Osteoblast (primary cell): ENCODE results near the gene SEMA4F. TPM values are rescaled to one million over a fixed set of nuclear protein-coding genes. Genes with fewer than 3 reads are reported as not detected.

Experiments
- DNase-seq: peaks from one replicate; pipeline ENCODE4 v3.0.0; 2011; ENCODE audit warnings: low spot score, mixed read lengths; ENCODE audit not compliant: insufficient read length; ENCODE audit errors: missing footprints
- H2AFZ ChIP-seq: 2 replicates; pipeline ENCODE4 v1.6.0; 2011; ENCODE audit warnings: mild to moderate bottlenecking, low read length
- H3K27ac ChIP-seq: 2 replicates; pipeline ENCODE4 v1.5.1; 2011; ENCODE audit warnings: mild to moderate bottlenecking, low read depth, low read length, moderate library complexity
- H3K27me3 ChIP-seq: 2 replicates; pipeline ENCODE4 v1.6.0; 2012; ENCODE audit warnings: mild to moderate bottlenecking, control low read depth, inconsistent platforms, low read length, moderate library complexity; ENCODE audit not compliant: insufficient read depth
- H3K36me3 ChIP-seq: 2 replicates; pipeline ENCODE4 v1.5.1; 2011; ENCODE audit warnings: mild to moderate bottlenecking, low read length, control low read depth, moderate library complexity; ENCODE audit not compliant: insufficient read depth
- H3K4me1 ChIP-seq: 2 replicates; pipeline ENCODE4 v1.5.1; 2011; ENCODE audit warnings: mild to moderate bottlenecking, low read length, control low read depth, moderate library complexity; ENCODE audit not compliant: insufficient read depth
- H3K4me2 ChIP-seq: 2 replicates; pipeline ENCODE4 v1.6.0; 2011; ENCODE audit warnings: mild to moderate bottlenecking, low read length; ENCODE audit not compliant: insufficient read depth
- H3K4me3 ChIP-seq: fragments of 200-600 bp; sonication (generic); 3 replicates; pipeline ENCODE4 v1.5.1; 2012; ENCODE audit warnings: mild to moderate bottlenecking, low read length, inconsistent platforms; ENCODE audit not compliant: insufficient read depth
- H3K79me2 ChIP-seq: 2 replicates; pipeline ENCODE4 v1.6.0; 2012; ENCODE audit warnings: mild to moderate bottlenecking, low read length, control low read depth, inconsistent platforms; ENCODE audit not compliant: insufficient read depth
- H3K9me3 ChIP-seq: 2 replicates; pipeline ENCODE4 v1.5.1; 2011; ENCODE audit warnings: low read depth, low read length, control low read depth
- H4K20me1 ChIP-seq: 2 replicates; pipeline ENCODE4 v1.6.0; 2012; ENCODE audit warnings: mild to moderate bottlenecking, low read length, control low read depth; ENCODE audit not compliant: insufficient read depth
- CTCF ChIP-seq: IDR thresholded peaks from 2 replicates; pipeline ENCODE4 v1.5.1; 2011; ENCODE audit warnings: mild to moderate bottlenecking, low read depth, low read length, moderate library complexity; ENCODE audit errors: extremely low read depth
- total RNA-seq: library from RNA; depleted of rRNA; stranded (reverse); fragments of >200 nt; gene quantifications from 2 replicates; pipeline ENCODE4 v1.2.3, GENCODE V29; 2012

The SEMA4F gene
- total RNA-seq, 1 donor = 7.2 TPM

GRCh38 chr2:74704216-74704615 is 50.2 kb downstream of the SEMA4F start:
- Histone ChIP-seq H3K4me3 (no peak overlapping the region), H3K27me3 (peaks cover 6% of the 10 kb centered on the region), H3K79me2 (no peaks in the 10 kb centered on the region), H3K27ac (no peak overlapping the region), H4K20me1 (no peaks in the 10 kb centered on the region), H3K4me1 (peaks cover 12% of the 10 kb centered on the region), H2AFZ (no peak overlapping the region), H3K9me3 (no peaks in the 10 kb centered on the region), H3K36me3 (no peaks in the 10 kb centered on the region), H3K4me2 (no peak overlapping the region)
- no peak for TF ChIP-seq CTCF
- no peak for DNase-seq

- Histone ChIP-seq H3K4me1 (peaks cover 12% of the 10 kb centered on the region), H3K4me2 (no peak overlapping the region), H3K9me3 (no peaks in the 10 kb centered on the region), H3K36me3 (no peaks in the 10 kb centered on the region), H3K27me3 (no peaks in the 10 kb centered on the region), H4K20me1 (no peaks in the 10 kb centered on the region), H3K4me3 (no peak overlapping the region), H2AFZ (no peak overlapping the region), H3K27ac (no peak overlapping the region), H3K79me2 (no peaks in the 10 kb centered on the region)
- TF ChIP-seq CTCF = no peak
- no peak for DNase-seq
Measured at GRCh38 chr2:74706741-74707140, 52.7 kb downstream of the SEMA4F start.

- no peak overlapping the region for H3K4me3 ChIP-seq
- H2AFZ ChIP-seq = no peak overlapping the region
- peaks cover 15% of the 10 kb centered on the region for H3K4me1 ChIP-seq
- H3K79me2 ChIP-seq = no peaks in the 10 kb centered on the region
- no peak overlapping the region for H3K27ac ChIP-seq
- no peaks in the 10 kb centered on the region for H3K9me3 ChIP-seq
- H3K36me3 ChIP-seq = no peaks in the 10 kb centered on the region
- no peak for TF ChIP-seq CTCF
- DNase-seq = no peak
- no peak overlapping the region for H3K4me2 ChIP-seq
- H3K27me3 ChIP-seq = no peaks in the 10 kb centered on the region
- no peaks in the 10 kb centered on the region for H4K20me1 ChIP-seq
Measured at GRCh38 chr2:74707837-74708236, 53.8 kb downstream of the SEMA4F start.

DNA sequence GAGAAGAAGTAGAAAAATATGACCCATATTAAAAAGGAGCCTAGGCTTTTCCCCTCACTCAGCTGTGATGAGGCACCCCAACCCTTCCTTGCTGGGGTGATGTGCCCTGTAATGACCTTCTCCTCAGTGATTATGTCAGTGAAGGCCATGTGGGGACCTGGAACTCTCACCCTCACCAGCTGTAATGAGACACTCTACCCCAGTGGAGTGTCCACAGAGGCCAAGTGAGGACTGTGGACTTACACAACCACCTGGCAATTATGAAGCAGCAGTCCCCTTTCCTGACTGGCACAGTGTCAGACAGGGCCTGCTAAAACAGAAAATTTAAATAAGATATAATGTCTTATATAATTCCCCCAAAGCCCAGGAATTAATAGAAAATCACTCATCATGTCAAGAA is 54.2 kb downstream of the SEMA4F start:
- Histone ChIP-seq H3K4me1 (peaks cover 12% of the 10 kb centered on the region), H3K9me3 (no peaks in the 10 kb centered on the region), H2AFZ (no peak overlapping the region), H3K36me3 (no peaks in the 10 kb centered on the region), H3K79me2 (no peaks in the 10 kb centered on the region), H3K4me2 (no peak overlapping the region), H3K27ac (no peak overlapping the region), H3K4me3 (no peak overlapping the region), H3K27me3 (no peaks in the 10 kb centered on the region), H4K20me1 (no peaks in the 10 kb centered on the region)
- TF ChIP-seq CTCF = no peak
- no peak for DNase-seq
